GM21825 (cell line): ENCODE measurements around the gene TNNT3.
"Not testable (repeated sequence)": the region's sequence is repeated elsewhere in the genome, so short reads cannot be mapped to it uniquely, and the experiment has no call there.

ENCODE experiments used
- ATAC-seq: cut with Tn5 transposase; IDR thresholded peaks from one replicate; pipeline ENCODE4 v1.9.1; 2021; ENCODE audit warnings: mild to moderate bottlenecking, moderate library complexity; ENCODE audit not compliant: unreplicated experiment

The TNNT3 gene

DNA sequence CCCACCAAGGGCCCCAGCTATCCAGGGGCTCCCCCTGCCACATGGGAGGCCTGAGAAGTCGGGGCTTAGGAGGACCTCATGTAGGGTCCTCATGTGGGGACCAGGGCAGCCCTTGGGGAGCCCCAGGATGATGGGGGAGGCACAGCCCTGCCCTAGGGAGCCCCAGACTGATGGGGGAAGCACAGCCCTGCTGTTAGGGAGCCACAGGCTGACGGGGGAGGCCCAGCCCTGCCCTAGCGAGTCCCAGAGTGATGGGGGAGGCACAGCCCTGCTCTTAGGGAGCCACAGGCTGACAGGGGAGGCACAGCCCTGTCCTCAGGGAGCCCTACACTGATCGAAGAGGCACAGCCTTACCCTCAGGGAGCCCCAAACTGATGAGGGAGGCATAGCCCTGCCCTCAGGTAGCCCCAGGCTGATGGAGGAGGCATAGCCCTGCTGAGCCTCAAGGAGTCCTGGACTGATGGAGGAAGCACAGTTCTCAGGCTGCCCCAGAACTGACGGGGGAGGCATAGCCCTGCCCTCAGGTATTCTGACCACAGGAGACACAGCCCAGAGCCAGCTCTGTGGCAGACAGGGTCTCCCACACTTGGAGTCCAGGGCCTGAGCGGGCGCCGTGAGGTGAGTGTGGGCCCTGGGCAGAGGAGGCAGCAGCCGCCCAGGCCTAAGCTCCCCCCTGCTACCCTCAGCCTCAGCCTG is 38.6 kb upstream of the TNNT3 start:
- ATAC-seq = no peak

DNA sequence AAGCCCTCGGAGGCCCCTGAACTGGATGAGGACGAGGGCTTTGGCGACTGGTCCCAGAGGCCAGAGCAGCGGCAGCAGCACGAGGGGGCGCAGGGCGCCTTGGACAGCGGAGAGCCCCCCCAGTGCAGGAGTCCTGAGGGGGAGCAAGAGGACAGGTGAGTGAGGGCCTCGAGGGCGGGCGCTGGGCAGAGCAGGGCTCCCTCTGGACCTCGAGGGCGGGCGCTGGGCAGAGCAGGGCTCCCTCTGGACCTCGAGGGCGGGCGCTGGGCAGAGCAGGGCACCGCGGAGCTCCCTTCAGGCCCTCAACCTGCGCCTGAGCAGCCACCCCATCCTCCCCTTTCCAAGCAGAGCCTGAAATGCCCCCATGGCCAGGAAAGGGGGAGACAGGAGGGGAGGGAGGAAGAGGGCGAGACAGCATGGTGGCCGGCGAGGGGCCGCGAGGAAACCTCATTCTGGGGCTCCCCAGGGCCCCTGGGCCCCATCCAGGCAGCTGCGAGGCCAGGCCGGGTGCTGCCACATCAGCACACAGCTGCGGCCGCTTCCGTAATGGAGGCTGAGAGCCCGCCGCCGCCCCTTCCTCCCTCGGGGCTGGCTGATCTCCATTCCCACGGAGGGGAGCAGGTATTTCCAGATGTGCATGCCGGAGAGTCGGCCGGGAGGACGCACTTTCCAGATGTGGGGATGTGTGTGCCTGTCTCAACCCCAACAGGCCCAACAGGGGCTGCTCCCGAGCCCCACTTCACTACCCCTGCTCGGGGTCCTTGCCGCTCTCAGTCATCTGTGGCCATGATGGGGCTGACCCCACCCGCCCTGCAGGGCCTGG is 37.9 kb upstream of the TNNT3 start:
- ATAC-seq = no peak

DNA sequence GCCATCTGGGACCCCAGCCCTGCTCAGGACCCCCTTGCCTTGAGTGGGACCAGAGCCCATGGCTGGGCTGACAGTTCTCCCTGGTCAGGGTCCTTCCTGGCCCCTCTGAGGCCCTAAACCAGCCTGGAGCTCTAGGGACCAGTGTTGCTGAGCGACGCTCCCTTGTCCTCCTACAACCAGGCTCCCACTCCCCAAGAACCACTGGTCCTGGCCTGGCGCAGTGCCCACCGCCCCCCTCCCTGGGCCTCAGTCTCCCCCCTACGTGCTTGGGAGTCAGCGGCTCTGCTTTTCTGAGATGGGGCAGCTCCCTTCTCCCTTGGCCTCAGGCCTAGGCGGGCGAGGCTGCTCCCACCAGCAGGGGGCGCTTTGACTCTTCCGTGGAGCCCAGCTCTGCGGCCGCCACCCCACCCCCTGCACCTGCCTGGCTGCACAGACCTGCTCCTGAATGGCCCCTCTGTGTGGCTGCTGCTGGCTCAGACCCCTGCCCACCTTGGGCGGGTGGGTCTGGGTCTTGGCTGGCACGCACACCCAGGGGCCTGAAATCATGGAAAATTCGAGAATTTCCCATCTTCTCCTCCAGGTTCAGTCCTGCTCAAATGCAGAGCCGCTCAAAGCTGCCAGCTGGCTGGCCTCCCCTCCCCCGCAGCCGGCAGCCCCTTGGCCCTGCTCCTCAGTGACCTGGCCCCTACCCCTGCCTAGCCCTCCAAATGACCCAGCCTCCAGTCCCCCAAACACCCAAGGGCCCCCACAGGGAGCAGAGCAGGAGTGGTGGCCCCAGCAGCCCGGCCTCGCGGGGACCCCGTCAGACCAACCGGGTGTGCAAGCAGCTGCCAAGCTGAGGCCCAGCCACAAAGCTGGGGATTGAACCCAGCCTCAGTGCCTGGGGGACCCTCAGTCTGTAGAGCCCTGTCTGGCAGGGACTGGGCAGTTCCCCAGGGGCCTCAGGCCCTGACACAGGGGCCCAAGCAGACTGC is 37.0 kb upstream of the TNNT3 start:
- ATAC-seq = no peak

DNA sequence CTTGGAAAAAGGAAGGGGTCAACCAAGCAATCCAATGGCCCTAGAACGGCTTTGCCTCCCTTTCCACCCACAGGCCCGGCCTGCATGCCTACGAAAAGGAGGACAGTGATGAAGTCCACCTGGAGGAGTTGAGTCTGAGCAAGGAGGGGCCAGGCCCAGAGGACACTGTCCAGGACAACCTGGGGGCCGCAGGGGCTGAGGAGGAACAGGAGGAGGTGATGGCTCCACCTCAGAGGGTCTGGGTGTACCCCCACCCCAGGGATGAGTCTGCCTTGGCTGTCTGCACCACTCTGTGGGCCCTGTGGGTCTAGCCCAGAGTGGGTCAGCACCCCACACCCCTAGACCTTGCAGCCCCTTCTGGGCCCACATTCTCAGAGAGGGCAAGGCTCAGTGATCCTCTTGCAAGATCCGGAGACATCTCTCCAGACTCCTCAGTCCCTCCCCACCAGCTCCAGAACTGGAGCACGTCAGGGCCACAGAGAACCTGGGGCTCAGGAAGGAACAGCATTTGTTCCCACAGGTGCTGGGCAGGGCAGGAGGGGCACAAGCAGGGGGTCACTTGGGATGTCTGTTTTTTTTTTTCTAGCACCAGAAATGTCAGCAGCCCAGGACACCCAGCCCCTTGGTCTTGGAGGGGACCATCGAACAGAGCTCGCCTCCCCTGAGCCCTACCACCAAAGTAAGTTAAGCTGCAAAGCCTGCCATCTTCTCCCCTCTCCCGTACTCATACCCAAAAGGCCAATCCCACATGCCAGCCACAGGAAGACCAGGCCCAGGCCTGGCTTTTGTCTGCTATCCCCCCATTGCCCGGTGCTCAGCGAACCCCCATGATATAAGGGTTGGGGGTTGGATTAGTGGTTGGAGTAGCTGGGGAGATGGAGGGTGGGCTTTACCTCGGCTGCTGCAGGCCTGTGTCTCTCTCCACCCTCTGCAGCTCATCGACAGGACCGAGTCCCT is 35.9 kb upstream of the TNNT3 start:
- ATAC-seq = no peak

DNA sequence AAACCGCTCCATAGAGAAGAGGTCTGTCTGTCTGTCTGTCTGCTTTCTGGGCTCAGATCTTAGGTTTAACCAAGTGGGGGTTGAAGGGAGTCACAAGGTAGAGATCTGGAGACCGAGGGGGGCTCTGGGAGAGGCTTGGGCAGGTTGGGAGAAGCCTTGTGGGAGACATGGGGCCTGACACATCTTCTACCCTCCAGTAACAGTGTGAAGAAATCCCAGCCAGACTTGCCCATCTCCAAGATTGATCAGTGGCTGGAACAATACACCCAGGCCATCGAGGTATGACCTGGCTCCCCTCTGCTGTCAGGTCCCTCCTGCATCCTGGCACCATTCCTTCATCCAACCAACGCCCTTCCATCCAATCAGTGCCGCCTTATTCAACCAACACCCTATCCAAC is 35.2 kb upstream of the TNNT3 start:
- no peak for ATAC-seq

DNA sequence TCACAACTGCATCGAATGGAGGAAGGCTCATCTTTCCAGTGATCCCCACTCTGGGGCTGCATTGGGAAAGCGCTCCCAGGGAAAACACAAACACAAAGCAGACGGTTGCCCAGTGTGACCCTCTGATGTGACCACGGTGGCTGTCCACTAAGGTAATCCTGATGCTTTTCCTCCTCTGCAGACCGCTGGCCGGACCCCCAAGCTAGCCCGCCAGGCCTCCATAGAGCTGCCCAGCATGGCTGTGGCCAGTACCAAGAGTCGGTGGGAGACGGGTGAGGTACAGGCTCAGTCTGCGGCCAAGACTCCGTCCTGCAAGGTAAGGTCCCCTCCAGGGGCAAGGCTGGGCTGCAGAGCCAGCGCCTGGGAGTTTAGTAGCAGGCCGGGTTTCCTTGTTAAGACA is 33.0 kb upstream of the TNNT3 start:
- ATAC-seq = not testable (repeated sequence)

DNA sequence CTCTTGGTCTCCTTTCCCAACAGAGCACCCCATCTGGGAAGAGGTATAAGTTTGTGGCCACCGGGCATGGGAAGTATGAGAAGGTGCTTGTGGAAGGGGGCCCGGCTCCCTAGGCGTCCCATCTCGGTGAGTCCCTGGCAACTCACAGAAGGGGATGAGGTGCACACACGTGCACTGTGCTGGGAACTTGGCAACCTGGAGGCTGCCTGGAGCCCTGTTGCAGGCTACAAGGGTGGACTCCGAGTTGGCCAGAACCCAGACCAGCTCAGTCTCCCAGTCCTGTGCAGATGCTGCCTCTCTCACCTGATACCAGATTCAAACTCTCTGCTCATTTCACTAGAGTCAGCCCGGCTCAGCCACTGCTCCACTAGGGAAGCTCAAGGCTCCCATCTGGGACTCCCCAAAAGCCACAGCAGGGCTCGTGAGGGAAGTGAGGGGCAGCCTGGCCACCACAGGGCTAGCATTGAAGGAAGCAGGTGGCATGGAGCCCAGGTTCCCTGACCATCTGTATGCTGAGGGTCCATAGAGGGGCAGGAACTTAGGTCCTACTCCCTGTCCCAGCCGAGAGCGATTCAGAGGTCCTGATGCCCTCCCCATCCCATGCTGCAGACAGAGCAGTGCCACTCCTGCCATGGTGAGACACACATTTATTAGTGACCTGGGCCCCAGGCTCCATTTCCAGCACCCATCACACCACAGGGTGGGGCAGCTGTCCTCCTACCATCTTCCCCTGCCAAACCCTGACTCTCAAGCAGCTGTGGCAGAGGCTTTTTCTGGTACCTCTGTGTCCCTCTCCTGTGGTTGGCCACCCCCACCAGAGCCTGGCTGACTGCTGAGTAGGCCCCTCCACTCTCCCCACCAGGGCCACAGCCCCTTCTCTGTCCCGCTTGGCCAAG is 31.8 kb upstream of the TNNT3 start:
- ATAC-seq = no peak

DNA sequence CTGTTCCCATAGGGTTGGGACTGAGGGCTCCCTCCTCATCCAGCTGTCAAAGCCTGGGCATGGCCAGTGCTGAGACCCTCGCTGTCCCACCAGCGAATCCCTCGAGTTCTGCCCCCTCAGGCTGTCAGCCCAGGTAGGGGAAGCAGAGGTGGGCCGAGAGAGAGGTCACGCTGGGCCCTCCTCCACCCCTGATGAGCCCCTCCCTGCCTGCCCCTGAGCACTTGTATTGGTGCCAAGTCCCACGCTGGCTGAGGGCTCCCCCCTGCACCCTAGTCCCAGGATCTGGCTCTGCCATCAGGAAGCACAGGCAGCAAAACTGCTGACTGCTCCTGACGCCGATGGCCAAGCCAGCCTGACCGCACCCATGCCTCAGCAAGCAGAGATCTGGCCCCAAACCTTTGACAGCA is 31.2 kb upstream of the TNNT3 start:
- ATAC-seq = no peak

DNA sequence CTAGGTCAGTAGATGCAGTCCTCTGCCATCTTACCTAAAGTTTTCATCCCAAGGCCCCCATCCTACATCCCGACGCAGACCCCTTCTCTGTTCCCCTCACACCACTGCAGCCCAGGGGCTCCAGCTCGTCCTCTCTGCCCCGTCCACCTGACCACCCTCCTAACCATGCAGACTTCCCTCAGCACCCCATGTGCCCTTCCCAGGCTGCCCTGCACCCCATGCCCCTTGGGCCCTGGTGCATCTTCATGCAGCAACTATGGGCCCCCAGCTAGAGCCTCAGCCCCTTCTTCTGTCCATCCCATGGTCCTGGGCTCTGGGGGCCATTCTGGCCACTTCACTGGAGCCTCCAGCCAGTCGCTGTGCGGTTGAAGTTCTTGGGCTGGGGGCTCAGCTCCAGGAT is 30.7 kb upstream of the TNNT3 start:
- no peak for ATAC-seq

DNA sequence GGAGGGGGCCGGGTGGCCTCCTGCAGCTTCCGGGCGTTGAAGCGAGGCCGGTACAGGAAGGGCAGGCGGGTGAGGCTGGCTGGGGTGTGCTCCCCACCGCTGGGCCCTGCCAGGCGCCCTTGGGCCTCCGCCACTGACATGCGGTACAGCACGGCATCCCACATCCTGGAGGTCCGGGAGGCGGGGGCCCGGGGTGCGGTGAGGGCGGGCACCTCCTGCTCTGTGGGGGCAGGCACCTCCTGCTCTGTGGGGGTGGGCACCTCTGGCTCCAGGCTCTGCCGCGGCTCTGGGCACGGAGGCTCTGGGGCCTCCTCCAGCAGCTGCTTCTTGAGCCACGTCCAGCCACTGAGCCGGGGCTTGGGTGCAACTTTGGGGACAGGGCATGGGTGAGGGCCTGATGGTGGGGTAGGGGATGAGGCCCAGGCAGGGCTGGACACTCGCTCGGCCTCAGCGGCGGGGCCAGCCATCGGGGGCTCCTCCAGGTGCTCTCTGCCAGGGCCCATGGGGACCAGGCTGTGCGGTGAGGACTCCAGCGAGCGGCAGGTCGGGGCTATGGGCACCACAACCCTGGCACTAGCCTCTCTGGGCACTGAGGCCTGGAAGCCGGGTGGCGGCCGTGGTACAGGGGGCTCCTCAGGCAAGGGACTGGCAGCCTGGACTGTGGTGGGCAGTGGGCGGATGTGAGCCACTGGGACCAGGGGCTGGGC is 30.1 kb upstream of the TNNT3 start:
- ATAC-seq = no peak

DNA sequence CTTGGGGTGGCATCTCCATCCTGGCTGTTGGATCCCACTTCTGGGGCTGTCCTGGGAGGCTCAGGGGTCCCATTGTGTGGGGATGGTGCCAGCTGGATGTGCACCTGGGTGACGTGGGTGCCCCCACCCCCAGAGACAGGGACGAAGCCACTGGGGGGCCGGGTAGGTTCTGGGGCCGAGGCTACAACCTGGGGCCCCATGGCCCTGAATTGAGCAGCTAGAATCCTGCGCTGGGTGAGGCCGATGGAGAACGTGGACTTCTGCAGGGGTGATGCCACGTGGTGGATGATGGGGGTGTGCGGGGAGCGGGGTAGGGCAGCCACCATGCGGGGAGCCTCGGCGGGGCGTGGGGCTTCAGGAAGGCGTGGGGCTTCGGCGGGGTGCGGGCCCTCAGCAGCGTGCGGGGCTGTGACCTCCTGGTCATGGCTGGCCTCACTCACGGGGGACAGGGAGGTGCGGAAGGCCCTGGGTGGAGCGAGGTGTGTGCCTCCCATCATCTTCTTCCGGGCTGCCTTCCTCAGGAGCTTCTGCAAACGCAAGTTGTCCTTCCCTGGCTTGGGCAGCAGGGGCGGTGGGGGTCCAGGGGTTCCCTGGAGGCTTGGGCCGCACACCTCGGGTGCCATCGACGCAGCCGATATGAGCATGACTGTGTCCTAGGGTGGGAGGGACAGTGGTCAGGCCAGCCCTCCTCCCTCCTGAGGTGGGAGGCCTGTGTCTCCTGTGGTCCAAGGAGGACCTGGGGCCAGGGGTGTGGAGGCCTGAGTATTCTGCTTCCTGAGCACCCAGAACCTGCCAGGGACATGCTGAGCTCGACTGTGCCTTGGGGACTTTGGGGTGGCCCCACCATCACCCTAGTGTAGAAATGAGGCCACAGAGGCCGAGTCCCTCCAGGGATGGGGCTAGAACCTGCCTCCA is 29.3 kb upstream of the TNNT3 start:
- ATAC-seq = no peak

DNA sequence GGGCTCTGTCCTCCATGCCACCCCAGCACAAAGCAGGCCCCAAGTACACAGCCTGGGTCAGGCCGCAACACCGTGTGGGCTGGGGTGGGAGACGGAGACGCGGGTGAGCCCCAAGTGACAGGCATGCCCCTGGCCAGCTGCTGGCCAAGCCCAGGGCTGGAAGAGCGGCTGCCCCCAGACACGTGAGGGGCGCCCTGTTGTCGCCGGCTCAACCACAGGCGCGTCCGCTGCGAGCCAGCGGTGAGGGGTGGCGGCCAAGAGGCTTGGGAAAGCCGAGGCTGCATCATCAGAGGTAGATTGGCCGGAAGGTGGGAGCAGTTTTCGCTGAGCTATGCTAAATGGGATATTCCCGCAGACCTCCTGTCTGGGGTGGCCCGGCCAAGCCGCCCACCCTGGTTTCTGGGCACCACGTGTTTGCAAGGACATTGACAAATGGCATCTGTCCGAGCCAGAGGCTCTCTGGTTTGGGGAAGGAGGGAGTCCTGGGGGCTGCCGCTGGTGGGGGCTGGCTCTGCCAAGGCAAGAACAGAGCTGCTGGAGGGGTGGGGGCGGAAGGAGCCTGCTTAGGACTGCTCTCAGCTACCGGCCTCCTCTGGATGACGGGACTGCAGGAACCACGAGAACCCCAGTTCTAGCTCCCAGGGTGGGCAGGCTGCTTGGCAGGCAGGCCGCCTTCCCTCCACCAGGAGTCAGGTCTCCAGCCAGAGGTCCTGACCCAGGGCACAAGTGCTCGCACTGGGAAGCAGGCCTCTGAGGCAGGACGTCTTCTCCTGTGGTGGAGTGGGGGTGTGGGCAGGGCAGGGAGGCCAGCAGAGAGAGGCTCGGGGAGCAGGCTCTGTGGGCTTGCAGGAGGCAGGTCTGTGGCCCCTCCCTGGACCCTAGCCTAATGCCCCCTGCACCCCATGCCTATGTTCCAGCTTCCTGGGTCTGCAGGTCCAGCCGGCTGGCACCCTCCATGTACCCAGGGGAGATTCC is 28.4 kb upstream of the TNNT3 start:
- no peak for ATAC-seq

DNA sequence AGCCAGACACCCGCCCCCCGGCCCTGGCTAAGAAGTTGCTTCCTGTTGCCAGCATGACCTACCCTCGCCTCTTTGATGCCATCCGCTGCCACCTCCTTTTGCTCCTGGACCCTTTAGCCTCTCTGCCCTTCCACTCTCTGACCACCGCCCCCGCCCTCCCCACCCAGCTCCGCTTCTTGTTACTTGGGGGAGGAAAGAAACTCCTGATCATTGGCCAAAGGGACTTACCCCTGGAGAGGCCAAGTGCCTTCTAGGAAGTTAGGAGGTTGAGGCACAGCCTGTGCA is 27.7 kb upstream of the TNNT3 start, which contains the start of gene PRR33:
Gene PRR33, minus strand, starts transcription at position 65 of the 285 bp plus-strand sequence. CDS start 1,311 bp downstream, outside the sequence.
- no peak for ATAC-seq

DNA sequence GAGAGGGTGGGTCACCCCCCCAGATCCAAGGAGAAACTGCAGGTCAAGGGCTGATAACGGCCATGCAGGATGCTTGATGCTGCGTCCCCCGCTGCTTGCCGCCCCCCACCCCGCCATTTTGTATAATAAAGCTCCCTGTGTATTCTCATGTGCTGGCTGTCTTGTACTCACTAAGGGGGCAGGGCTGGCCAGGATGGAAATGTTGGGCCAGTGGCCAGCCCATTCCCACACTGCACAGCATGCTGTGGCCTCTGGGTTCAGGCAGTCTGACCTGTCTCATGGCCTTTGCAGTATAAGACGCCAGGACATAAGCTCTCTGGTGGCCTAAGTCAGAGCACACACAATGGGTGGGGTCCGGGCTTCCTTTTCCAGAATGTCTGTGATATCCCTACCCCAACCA is 27.4 kb upstream of the TNNT3 start:
- no peak for ATAC-seq

DNA sequence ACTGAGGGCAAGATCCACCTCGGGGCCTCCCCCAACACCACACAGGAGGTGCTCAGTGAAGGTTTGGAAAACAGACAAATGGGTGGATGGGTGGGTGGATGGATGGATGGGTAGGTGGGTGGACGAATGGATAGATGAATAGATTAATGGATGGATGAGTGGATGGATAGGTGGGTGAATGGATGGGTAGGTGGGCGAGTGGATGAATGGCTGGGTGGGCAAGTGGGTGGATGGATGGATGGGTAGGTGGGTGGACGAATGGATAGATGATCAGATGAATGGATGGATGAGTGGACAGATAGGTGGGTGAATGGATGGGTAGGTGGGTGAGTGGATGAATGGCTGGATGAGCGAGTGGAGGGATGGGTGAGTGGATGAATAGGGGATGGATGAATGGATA is 26.9 kb upstream of the TNNT3 start:
- no peak for ATAC-seq

DNA sequence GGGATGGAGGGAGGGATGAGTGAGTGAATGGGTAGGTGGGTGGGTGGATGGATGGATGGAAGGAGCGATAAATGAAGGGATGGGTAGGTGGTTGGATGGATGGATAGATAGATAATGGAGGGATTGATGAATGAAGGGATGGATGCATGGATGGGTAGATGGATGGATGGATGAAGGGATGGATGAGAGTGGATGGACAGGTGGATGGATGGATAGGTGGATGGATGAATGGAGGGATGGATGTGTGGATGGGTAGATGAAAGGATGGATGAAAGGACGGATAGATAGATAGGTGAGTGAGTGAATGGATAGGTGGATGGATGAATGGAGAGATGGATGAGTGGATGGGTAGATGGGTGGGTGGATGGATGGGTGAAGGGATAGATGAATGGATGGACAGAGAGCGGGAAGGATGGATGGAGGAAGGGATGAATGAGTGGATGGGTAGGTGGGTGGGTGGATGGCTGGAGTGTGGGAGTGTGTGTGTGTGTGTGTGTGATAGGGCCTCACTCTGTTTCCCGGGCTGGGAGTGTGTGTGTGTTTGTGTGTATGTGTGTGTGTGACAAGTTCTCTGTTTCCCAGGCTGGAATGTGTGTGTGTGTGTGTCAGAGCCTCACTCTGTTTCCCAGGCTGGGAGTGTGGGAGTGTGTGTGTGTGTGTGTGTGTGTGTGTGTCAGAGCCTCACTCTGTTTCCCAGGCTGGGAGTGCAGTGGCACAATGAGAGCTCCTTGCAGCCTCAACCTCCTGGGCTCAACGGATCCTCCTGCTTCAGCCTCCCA is 25.7 kb upstream of the TNNT3 start:
- ATAC-seq = no peak
